K562 (cell line): ENCODE data around the gene RNF145. TPM values are rescaled to one million over a fixed set of nuclear protein-coding genes. Genes with fewer than 3 reads are reported as not detected.

Experiments used
- BDP1 ChIP-seq: IDR thresholded peaks from 3 replicates; pipeline ENCODE4 v1.6.1; 2011; ENCODE audit not compliant: insufficient read length, insufficient read depth
- EZH2 ChIP-seq: IDR thresholded peaks from 2 replicates; pipeline ENCODE4 v1.6.1; 2012; ENCODE audit warnings: low read depth, mild to moderate bottlenecking, inconsistent platforms, low read length, borderline replicate concordance
- HCFC1 ChIP-seq: IDR thresholded peaks from 2 replicates; pipeline ENCODE4 v1.6.1; 2012; ENCODE audit warnings: low read depth, low read length, improper control_type of control experiment
- HDAC3 ChIP-seq: fragments of 450-650 bp; IDR thresholded peaks from 2 replicates; pipeline ENCODE4 v1.6.1; 2018; ENCODE audit warnings: borderline replicate concordance, mild to moderate bottlenecking, moderate library complexity; ENCODE audit not compliant: partially characterized antibody
- MYBL2 ChIP-seq, 2 experiments: fragments of 450-650 bp in 1 of 2; sonication (generic) in 1 of 2; formaldehyde crosslinking in 1 of 2; IDR thresholded peaks; 2 replicates each; pipeline versions ENCODE4 v1.6.1 to v1.8.1; 2017 to 2022; ENCODE audit warnings: borderline replicate concordance in 1 of 2, inconsistent platforms in 1 of 2, low read depth in 1 of 2, mild to moderate bottlenecking in 1 of 2, missing genetic modification reagents in 1 of 2, moderate library complexity in 1 of 2
- MYC ChIP-seq, 2 experiments: fragments of 250-450 bp in 1 of 2; sonication (Bioruptor Pico) in 1 of 2; IDR thresholded peaks; 2 replicates each; pipeline versions ENCODE4 v1.5.1 to v1.6.1; 2012 to 2021; ENCODE audit warnings: low read depth in 2 of 2, borderline replicate concordance in 1 of 2, improper control_type of control experiment in 1 of 2, low read length in 1 of 2, mild to moderate bottlenecking in 1 of 2, moderate library complexity in 1 of 2
- NFATC3 ChIP-seq: fragments of 450-650 bp; IDR thresholded peaks from 2 replicates; pipeline ENCODE4 v1.6.1; 2017; ENCODE audit warnings: mild to moderate bottlenecking
- NR2C2 ChIP-seq, 2 experiments: fragments of 200-800 bp in 1 of 2; sonication (Bioruptor generic) in 1 of 2; sonication (generic) in 1 of 2; formaldehyde crosslinking in 1 of 2; IDR thresholded peaks; 2 replicates each; pipeline versions ENCODE4 v1.6.1 to v1.8.0; 2016 to 2022; ENCODE audit warnings: mild to moderate bottlenecking in 1 of 2, missing compliant biosample characterization in 1 of 2, missing genetic modification characterization in 1 of 2, missing genetic modification reagents in 1 of 2
- PHB ChIP-seq: fragments of 250-450 bp; sonication (Bioruptor Pico); IDR thresholded peaks from 2 replicates; pipeline ENCODE4 v1.5.0; 2021
- RFX5 ChIP-seq: IDR thresholded peaks from 2 replicates; pipeline ENCODE4 v1.6.1; 2011; ENCODE audit warnings: low read depth, mild to moderate bottlenecking, improper control_type of control experiment, low read length
- SAFB ChIP-seq: fragments of 200-400 bp; formaldehyde crosslinking; IDR thresholded peaks from 2 replicates; pipeline ENCODE4 v1.6.1; 2017; ENCODE audit warnings: low read depth, low read length, borderline replicate concordance
- TAF15 ChIP-seq: fragments of 200-400 bp; formaldehyde crosslinking; IDR thresholded peaks from 2 replicates; pipeline ENCODE4 v1.6.1; 2017; ENCODE audit warnings: mild to moderate bottlenecking, low read depth, low read length, moderate library complexity
- THAP12 ChIP-seq: fragments of 250-450 bp; sonication (Bioruptor Pico); IDR thresholded peaks from 2 replicates; pipeline ENCODE4 v1.9.0; 2021; ENCODE audit warnings: mild to moderate bottlenecking, inconsistent platforms
- TOE1 ChIP-seq, 2 experiments: fragments of 450-650 bp in 1 of 2; sonication (generic) in 1 of 2; formaldehyde crosslinking in 1 of 2; IDR thresholded peaks; 2 replicates each; pipeline versions ENCODE4 v1.7.1 to v1.8.0; 2016 to 2022; ENCODE audit warnings: borderline replicate concordance in 2 of 2, mild to moderate bottlenecking in 2 of 2, antibody characterized with exemption in 1 of 2, inconsistent platforms in 1 of 2, low read depth in 1 of 2, missing genetic modification reagents in 1 of 2, moderate library complexity in 1 of 2
- ZBED1 ChIP-seq: IDR thresholded peaks from 2 replicates; pipeline ENCODE4 v1.6.1; 2014
- ZKSCAN8 ChIP-seq: fragments of 200-800 bp; sonication (Bioruptor generic); IDR thresholded peaks from 2 replicates; pipeline ENCODE4 v1.6.1; 2016; ENCODE audit warnings: missing genetic modification characterization, missing compliant biosample characterization
- ZNF143 ChIP-seq: sonication (generic); formaldehyde crosslinking; IDR thresholded peaks from 2 replicates; pipeline ENCODE4 v1.9.0; 2022; ENCODE audit warnings: mild to moderate bottlenecking, missing genetic modification reagents
- ZNF511 ChIP-seq: sonication (generic); formaldehyde crosslinking; IDR thresholded peaks from 2 replicates; pipeline ENCODE4 v1.8.0; 2022; ENCODE audit warnings: mild to moderate bottlenecking, missing genetic modification reagents
- ZNF561 ChIP-seq: fragments of 450-650 bp; formaldehyde crosslinking; conservative IDR thresholded peaks from 2 replicates; pipeline ENCODE4 v1.4.0; 2020; ENCODE audit warnings: mild to moderate bottlenecking, moderate library complexity
- ZNF696 ChIP-seq: fragments of 250-450 bp; sonication (Bioruptor Pico); conservative IDR thresholded peaks from 2 replicates; pipeline ENCODE4 v1.4.0; 2020; ENCODE audit warnings: mild to moderate bottlenecking, moderate library complexity
- ZNF707 ChIP-seq: fragments of 250-450 bp; sonication (Bioruptor Pico); conservative IDR thresholded peaks from 2 replicates; pipeline ENCODE4 v1.8.0; 2022; ENCODE audit warnings: inconsistent platforms, mild to moderate bottlenecking, moderate library complexity
- ZNF717 ChIP-seq: fragments of 250-450 bp; sonication (Bioruptor Pico); IDR thresholded peaks from 2 replicates; pipeline ENCODE4 v1.5.0; 2021
- polyA plus RNA-seq, 8 experiments: library from polyadenylated mRNA; depleted of rRNA in 4 of 8; stranded (reverse) in 5 of 8; unstranded in 3 of 8; fragments of >200 nt; fragmentation: Nextera tagmentation in 2 of 8; fragmentation: Illumina TruSeq in 1 of 8; extraction: Ambion mirVana in 2 of 8; extraction: Trizol in 1 of 8; gene quantifications; 2 replicates each; pipeline versions ENCODE4 v1.2.1 to v1.2.3, GENCODE V29; 2011 to 2014; ENCODE audit warnings: inconsistent platforms in 1 of 8, missing spikeins in 1 of 8
- total RNA-seq, 7 experiments: library from RNA; depleted of rRNA in 6 of 7; stranded (reverse); fragments of >200 nt in 6 of 7; fragmentation: Illumina TruSeq in 2 of 7; extraction: Trizol in 2 of 7; gene quantifications; 2 replicates each; pipeline versions ENCODE4 v1.2.1 to v1.2.3, GENCODE V29; 2011 to 2021; ENCODE audit warnings: low replicate concordance in 1 of 7
- TF ChIP-seq, protein P1 (sequence below): conservative IDR thresholded peaks from 2 replicates; pipeline ENCODE4 v1.6.1; 2011; ENCODE audit warnings: low read depth, mild to moderate bottlenecking, low read length; ENCODE audit not compliant: control insufficient read depth

RNF145 gene
- total and polyA plus RNA-seq, 9 of the 15 experiments (the other 6 are each of a cell fraction or from before 2014, with no cell fraction given): 13.6 to 40.7 (median 25.4) TPM

DNA sequence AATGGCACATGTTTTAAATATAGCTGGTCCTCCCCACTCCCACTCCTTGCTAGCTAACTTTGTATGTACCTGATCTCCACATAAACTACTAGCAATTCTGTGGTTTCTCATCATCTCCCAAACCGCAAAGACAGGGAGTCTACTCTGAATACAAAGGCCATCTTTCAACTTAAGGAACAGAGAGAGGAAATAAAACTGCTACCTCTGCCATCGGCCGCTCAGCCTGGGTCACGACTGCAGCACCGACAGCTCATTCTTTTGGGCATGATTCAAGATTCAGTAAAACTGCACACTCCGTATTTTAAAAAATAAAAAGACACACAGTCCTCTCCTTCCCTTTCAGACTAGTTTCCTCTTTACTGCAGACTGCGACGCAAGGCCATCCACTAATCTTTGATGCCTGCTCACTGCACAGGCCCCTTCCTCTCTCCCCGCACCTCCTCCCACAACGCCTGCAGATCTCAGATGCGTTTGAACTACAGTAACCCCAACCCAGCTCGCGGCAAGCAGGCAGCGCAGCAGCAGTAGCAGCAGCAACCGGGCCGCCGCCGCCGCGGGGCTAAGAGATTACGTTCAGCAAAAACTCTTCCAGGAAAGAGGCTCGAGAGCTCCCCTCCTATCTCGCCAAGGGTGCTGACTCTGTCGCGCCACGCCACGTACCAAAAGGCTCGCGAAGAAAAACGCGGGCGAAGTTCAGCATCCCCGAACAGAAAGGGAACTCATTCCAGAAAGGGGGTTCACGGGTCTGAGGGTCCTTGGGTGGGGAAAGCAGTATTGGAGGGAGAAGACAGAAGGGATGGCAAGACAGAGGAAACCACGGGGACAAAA, 1.5 kb downstream of the RNF145 start (continued):
- TF ChIP-seq EZH2 (no peak), ZNF707 (CRISPR knock-in tag) (no peak), TAF15 (no peak), ZNF561 (CRISPR knock-in tag) (no peak), ZNF717 (no peak), MYC (IDR thresholded peaks at IDR 0.05; ENCODE audit: low read depth, low read length) (peak; percentile 29; the same call in 1 of the 2 replicates), MYC (CRISPR knock-in tag; IDR thresholded peaks at IDR 0.05; ENCODE audit: borderline replicate concordance, low read depth) (no peak), ZNF696 (no peak), BDP1 (no peak), ZBED1 (no peak; the same call in none of the 2 replicates), ZKSCAN8 (no peak), NFATC3 (no peak), NR2C2 (CRISPR knock-in tag; IDR thresholded peaks at IDR 0.05) (no peak), NR2C2 (tag; IDR thresholded peaks at IDR 0.05) (peak; percentile 56; the same call in 1 of the 2 replicates), ZNF143 (CRISPR knock-in tag) (no peak), ZNF511 (peak; percentile 24; the same call in 1 of the 2 replicates), HCFC1 (no peak), SAFB (peak; percentile 38; the same call in 1 of the 2 replicates), MYBL2 (IDR thresholded peaks at IDR 0.05; ENCODE audit: low read depth) (no peak), MYBL2 (CRISPR knock-in tag; IDR thresholded peaks at IDR 0.05; ENCODE audit: borderline replicate concordance) (no peak), TOE1 (IDR thresholded peaks at IDR 0.05; ENCODE audit: borderline replicate concordance) (0 out of 2 replicates have a peak, but pooled peaks have one; percentile 22), TOE1 (CRISPR knock-in tag; IDR thresholded peaks at IDR 0.05; ENCODE audit: borderline replicate concordance, low read depth) (no peak), HDAC3 (peak; percentile 79), THAP12 (no peak), PHB (no peak), RFX5 (no peak)
- TF ChIP-seq, protein P1, sequence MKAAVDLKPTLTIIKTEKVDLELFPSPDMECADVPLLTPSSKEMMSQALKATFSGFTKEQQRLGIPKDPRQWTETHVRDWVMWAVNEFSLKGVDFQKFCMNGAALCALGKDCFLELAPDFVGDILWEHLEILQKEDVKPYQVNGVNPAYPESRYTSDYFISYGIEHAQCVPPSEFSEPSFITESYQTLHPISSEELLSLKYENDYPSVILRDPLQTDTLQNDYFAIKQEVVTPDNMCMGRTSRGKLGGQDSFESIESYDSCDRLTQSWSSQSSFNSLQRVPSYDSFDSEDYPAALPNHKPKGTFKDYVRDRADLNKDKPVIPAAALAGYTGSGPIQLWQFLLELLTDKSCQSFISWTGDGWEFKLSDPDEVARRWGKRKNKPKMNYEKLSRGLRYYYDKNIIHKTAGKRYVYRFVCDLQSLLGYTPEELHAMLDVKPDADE: no peak
